Measurements from ENCODE around the gene RAP1GAP2.
A peak's percentile ranks its signal among the peaks of the same experiment; 100 is the strongest.

Gene RAP1GAP2

GRCh38 chr17:3004925-3005324 is 208.7 kb downstream of the RAP1GAP2 start:
- DNase-seq, result peak in 1 of 3 experiments; percentile 42

GRCh38 chr17:3005696-3006095 is 209.5 kb downstream of the RAP1GAP2 start:
- no peak for DNase-seq

DNA sequence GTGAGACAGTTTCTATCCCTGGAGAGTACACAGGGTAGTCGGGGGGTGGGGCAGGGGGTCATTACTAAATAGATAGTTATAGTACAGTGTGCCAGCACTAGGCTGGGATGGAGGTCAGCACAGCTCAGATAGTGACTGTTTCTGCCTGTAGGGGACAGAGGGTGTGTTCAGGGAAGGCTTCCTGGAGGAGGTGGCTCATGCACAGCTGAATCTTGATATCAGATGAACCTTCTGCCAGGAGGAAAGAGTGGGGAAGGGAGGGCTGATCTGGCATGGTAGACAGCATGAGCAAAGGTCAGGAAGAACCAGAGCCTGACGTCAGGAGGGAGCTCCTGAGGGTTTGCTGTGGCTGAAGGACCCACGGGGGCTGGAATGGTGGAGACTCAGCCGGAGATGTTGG is 210.6 kb downstream of the RAP1GAP2 start:
- no peak for DNase-seq

DNA sequence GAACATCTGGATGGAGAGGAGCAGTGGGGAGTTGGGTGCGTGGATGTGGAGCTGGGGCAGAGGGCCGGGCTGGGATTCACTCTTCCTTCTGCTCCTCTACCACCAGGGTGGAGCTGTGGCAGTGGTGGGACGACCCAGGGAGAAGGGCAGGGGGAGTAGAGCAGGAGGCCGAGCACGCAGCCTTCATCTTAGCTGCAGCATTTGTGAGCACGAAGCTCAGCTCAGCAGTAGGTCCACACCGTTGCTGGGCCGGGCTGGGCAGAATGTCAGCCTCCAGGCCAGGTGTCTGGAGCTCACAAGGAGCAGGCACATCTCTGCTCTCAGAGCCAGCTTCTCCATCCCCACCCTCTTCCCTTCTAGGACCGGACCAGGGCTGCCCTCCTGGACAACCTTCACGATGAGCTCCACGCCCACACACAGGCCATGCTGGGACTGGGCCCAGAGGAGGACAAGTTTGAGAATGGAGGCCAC is 211.4 kb downstream of the RAP1GAP2 start:
- DNase-seq, result no peak

DNA sequence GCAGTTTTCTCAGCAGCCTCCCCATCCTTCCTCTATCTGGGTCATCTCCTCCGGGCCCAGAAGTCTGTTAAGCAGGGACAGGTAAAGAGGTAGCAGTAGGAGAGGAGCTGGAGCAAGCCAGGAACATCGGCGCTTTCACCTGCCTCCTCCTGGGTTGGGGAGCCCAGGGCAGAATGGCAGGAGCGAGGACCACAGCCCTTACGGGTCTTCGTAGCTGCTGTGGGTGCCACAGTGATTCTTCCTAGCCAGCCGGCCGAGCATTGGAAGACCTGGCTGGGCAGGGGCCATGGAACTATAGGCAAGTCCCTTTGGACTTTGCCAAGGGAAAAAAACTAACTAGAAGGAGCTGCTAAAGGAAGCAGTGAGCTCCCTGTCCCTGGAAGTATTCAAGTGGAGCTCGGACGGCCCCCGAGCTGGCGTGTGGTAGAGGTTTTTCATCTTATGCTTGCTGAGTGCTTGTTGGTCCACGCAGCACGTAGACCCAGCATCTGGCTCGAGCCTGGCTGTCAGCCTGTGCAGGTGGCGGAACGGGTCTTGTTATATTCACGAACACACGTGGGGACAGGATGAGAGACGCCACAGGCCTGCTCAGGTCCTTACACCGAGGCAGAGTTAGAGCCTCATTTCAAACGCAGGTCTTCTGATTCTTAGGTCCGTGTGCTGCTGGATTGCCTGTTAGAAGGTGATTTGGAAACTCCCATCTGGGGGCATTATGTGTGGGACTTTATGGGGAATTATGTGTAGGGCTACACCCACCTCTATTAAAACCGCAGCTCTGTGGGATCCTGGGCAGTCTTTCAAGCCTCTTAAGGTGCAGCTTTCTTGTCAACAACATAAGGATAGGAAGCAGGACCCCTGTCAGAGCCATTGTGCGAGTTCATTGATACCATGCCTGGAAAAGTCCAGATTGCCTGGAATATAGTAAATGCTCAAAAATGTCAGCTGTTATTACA is 212.4 kb downstream of the RAP1GAP2 start:
- DNase-seq, result no peak

DNA sequence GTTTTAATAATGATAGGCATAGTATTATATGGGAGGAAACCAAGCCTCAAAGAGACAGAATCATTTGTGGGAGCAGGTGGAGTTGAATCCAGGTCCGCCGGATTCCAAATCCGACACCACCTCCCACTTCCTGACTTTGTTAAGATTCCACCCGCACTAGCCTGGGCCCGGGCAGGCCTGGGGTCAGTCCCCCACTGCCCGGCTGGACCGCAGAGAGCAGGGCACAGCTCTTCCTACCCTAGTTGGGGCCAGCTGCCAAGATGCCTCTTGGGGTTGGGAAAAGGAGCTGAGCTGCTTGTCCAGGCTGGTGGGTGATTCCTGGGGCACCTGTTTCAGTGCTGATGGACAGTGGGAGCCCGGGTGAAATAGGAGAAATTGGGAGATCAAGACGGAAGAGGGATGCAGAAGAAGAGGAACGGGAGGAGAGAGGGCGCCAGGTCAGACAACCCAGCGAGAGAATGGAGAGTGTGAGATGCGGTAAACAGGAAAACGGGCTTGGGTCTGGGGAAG is 213.2 kb downstream of the RAP1GAP2 start:
- DNase-seq, result no peak

- no peak for DNase-seq
Observed at GRCh38 chr17:3011891-3012290, 215.7 kb downstream of the RAP1GAP2 start.

DNA sequence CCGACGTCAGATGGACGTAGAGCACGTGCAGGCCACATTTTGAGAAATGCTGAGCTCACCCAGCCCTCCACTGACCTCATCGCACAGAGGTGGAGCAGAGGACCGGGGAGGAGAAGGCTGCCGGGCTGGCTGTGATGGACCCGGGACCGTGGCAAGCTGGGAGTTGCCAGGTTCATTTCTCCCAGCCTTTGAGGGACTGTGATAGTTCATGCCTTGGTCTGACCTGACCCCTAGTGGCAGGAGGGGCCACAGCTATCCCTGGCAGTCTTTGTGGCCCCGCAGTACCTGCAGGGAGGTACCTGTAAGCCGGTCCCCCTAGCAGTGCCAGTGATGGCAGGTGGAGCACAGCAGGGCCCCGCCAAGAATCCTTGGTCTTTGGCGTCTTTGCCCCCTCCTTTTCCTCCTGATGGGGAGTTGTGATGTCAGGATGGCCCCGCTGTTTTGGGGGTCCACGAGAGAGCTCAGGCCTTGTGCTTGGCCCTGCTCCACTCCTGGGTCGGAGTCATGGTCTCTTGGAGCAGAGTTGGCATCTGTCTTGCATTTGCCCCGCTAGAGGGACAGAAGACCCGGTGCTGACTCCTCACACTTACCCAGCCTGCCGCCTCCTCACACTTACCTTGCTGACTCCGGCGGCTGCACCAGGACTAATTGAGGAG is 216.8 kb downstream of the RAP1GAP2 start:
- DNase-seq, result peak; percentile 8 to 60 (median 18)

GRCh38 chr17:3015890-3016289 is 219.7 kb downstream of the RAP1GAP2 start:
- no peak for DNase-seq

- DNase-seq, result no peak
Observed at GRCh38 chr17:3017936-3018335, 221.7 kb downstream of the RAP1GAP2 start.

DNA sequence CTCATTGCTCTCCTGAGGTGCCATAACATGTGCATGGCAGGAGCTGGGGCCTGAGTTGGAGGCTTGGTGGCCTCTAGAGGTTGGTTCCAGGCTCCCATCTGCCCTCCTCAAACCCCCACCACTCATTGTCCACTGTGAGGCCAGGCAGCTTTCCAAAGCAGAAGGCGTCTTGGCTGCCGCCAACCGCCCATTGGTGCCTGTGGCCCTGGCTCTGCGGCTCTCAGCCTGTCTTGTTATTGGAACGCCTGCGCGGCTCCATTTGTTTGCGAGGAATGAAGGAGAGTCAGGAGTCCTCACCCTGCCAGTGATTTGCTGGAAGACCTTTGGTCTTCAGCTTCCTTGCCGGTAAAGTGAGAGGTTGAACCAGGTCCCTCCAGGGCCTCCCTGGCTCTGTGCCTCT is 223.5 kb downstream of the RAP1GAP2 start:
- DNase-seq, result no peak

DNA sequence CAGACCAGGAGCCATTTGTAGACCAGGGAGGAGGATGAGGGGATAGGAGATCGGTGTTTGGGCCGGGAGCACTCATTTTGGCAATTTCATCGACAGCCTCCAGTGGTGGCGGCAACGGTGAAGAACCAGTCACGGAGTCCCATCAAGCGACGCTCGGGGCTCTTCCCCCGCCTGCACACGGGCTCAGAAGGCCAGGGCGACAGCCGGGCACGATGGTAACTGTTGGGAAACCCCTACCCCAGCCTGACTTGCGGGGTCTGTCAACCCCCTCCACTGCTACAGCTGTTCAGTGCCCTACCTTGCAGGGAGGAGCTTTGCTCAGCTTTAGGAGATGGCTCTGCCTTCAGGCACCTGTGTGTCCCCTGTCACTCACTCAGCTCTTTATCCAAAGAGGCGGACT is 224.1 kb downstream of the RAP1GAP2 start:
- DNase-seq, result no peak

GRCh38 chr17:3022197-3022596 is 226.0 kb downstream of the RAP1GAP2 start:
- no peak for DNase-seq

- no peak for DNase-seq
Observed at GRCh38 chr17:3024346-3024745, 228.1 kb downstream of the RAP1GAP2 start.

DNA sequence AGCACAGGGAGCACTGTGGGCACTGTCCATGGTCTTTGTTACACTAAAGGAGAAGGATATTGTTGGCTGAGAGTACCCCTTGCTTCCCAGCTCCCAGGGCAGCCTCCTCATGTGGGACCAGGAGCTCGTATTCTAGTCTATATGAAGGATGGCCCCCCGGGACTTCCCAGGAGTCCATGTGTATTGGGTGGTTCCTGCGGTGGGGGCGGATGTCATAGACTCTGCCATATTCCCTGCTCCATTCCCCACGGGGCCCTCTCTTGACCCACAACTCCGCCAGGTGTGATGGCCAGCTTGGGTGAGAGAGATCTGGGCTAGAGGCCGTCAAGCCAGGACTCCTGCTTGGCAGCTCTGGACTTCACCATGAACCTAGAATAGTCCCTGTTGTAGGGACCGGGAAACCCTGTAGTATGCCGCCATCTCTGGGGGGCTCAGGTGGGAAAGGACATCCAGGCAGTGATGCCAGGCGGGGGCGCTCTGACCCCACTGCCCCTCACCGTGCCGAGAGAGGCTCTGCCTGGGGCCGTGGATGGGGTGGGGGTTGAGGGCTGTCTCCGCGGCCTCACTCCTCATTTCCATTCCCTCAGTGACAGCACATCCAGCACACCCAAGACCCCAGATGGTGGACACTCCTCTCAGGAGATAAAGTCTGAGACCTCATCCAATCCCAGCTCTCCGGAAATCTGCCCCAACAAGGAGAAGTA is 229.3 kb downstream of the RAP1GAP2 start:
- DNase-seq, result no peak

DNA sequence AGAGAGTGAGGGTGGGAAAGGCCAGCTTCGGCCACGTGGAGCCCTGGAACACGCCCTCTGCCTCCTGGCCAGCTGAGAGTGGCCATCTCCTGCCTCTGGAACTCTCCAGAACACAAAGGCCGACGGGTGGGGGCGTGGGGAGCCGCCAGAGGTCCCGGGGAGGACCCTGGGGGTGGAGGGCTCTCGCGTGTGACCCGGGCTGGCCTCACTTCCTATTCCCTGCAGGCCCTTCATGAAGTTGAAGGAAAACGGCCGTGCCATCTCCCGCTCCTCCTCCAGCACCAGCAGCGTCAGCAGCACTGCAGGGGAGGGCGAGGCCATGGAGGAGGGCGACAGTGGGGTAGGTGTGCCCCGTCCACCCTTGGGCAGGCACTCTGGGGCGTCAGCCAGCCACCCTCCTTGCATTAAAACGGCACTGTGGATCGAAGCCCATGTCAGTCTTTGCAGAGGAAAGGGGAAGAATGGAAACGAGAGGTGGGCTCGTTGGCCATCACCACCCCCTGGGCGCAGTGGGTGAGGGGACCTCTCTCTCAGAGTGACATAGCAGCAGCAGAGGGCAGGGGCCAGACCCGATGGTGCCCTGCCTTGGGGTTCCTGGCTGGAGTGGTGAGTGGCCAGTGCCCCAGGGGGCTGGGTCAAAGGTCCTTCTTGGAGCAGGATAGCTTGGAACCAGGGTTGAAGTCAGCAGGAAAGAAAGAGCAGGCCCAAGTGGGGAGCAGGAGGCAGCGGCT is 230.1 kb downstream of the RAP1GAP2 start:
- DNase-seq, result no peak

GRCh38 chr17:3026856-3027751 is 230.9 kb downstream of the RAP1GAP2 start:
- DNase-seq, result no peak

DNA sequence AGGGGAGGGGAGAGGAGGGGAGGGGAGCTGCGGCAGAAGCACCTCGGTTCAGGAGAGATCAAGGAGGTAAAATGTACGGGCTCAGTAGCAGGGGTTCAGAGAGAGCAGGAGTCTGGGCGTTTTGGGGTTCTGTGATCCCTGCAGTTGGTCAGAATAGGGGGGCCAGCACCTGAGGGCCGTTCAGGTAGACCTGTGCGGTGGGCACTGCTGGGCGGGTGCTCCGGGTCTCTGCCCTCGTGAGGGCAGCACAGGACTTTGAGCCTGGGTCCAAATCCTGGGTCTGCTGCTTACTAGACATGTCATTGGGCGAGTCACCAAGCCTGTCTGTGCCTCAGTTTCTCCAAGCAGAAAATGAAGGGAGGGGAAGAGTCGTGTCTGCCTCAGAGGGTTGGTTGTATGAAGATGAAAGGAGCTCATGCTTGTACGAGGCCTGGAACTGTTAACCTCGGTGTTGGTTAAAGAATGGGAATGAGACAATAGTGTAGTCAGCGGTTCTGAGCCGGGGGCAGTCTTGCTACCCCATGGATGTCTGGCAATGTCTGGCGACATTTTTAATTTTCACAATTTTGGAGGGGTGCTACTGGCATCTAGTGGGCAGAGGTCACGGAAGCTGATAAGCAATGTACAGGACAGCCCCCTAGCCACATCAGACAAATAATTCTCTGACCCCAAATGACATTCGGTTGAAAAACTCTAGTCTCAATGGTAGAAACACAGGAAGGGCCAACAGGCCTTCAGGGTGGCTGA is 231.7 kb downstream of the RAP1GAP2 start:
- DNase-seq, result no peak

GRCh38 chr17:3029213-3029913 is 233.1 kb downstream of the RAP1GAP2 start:
- peak in 2 of 3 experiments; percentile 51 to 76 for DNase-seq

DNA sequence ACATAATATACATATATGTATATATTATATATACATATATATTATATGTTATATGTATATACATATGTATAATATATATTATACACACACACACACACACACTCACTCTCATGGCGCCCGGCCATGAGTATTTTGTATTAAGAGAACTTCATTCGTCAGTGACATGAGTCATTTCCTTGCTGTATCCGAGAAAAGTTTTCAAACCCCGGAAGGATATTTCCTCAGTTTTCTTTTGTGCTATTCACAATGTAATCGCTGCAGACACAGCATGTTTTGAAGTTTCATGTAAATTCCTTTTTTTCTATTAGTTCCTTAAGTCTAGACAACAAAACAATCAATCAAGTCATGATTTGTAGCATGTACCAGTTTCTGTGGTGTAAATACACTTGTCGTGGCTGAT is 233.9 kb downstream of the RAP1GAP2 start:
- no peak for DNase-seq

Measured in NCI-H1417 (cell line).